ENCODE results near the gene ANKS6. TPM values are rescaled to one million over a fixed set of nuclear protein-coding genes. Genes with fewer than 3 reads are reported as not detected.

ANKS6 gene
- total and polyA plus RNA-seq, 2 of the 4 experiments (the other 2 are of a cell fraction): 9.0 to 23.6 TPM

GRCh38 chr9:98702340-98702739 lies 94.0 kb downstream of the ANKS6 start:
- no peak overlapping the region for H2BK5ac ChIP-seq (ENCODE audit: low read depth, low read length, poor library complexity, severe bottlenecking)
- no peak for ATAC-seq (ENCODE audit: low read depth)
- dilution Hi-C loops (cut with HindIII; ENCODE audit: low sequenced_read_pairs, unreplicated experiment): no loop called here

More at GRCh38 chr9:98702340-98702739, 94.0 kb downstream of the ANKS6 start:
- in situ Hi-C loops (cut with MboI; ENCODE audit: low sequenced_read_pairs) (no loop called here), intact Hi-C loops (cut with micrococcal nuclease) (loop anchor here (10.0 kb wide), 2 partner anchors 98 to 128 kb away; no protein-coding TSS in a partner anchor)
- Histone ChIP-seq H3K18ac (ENCODE audit: low read depth, low read length) (no peak overlapping the region), H2AFZ (replicated peaks; ENCODE audit: low read length, poor library complexity) (no peak overlapping the region), H3K23ac (ENCODE audit: low read depth, low read length) (no peak overlapping the region), H3K4me1 (ENCODE audit: control insufficient read depth, insufficient read depth, low read length) (peaks cover 3% of the 10 kb centered on the region; the same call in 1 of the 2 replicates), H2AK9ac (replicated peaks; ENCODE audit: low read depth, low read length, poor library complexity) (no peak overlapping the region), H4K8ac (ENCODE audit: low read depth in 2 of 2, low read length in 2 of 2) (no peak overlapping the region), H4K5ac (ENCODE audit: low read depth, low read length) (no peak overlapping the region), H3K27me3 (ENCODE audit: control insufficient read depth, insufficient read depth, low read length) (peaks cover 2% of the 10 kb centered on the region), H3K9me3 (ENCODE audit: control insufficient read depth, insufficient read depth, low read length) (peaks cover 4% of the 10 kb centered on the region; the same call in 1 of the 2 replicates), H3K79me1 (ENCODE audit: low read depth in 1 of 2, low read length in 2 of 2) (peaks cover 23 to 46% of the 10 kb centered on the region in 2 experiments), H2BK120ac (ENCODE audit: low read depth, low read length) (no peak overlapping the region), H3K9ac (ENCODE audit: low read depth, low read length) (no peak overlapping the region), H2AK5ac (ENCODE audit: low read depth, low read length) (no peak overlapping the region), H3K27ac (ENCODE audit: insufficient read depth, low read length) (no peak overlapping the region), H4K91ac (ENCODE audit: insufficient read depth, low read depth, low read length) (no peak overlapping the region), H3K36me3 (ENCODE audit: control insufficient read depth, insufficient read depth, low read length) (no peaks in the 10 kb centered on the region), H3K4me2 (ENCODE audit: low read depth, low read length) (no peak overlapping the region), H2BK20ac (ENCODE audit: low read depth, low read length) (no peak overlapping the region), H3K4ac (ENCODE audit: low read depth, low read length) (no peak overlapping the region), H3K56ac (ENCODE audit: extremely low read depth, insufficient read depth, low read length) (no peak overlapping the region), H2BK15ac (ENCODE audit: low read depth, low read length) (no peak overlapping the region), H4K20me1 (ENCODE audit: insufficient read depth, low read length) (peaks cover 7% of the 10 kb centered on the region), H3K14ac (replicated peaks; ENCODE audit: low read depth, low read length) (no peak overlapping the region), H3K4me3 (ENCODE audit: insufficient read depth, low read depth, low read length) (no peak overlapping the region), H3K9me1 (ENCODE audit: insufficient read depth, low read length) (peaks cover 3% of the 10 kb centered on the region; the same call in 1 of the 2 replicates)
- no peak for DNase-seq
- 78% methylated on average over 4 of the region's 8 CpGs; no CpG with 5 or more reads in 1 of the 2 experiments for WGBS, 2 experiments (ENCODE audit: extremely low coverage in 2 of 2, insufficient read length in 1 of 2)
- no peak for TF ChIP-seq FOS (IDR thresholded peaks at IDR 0.05; ENCODE audit: low read depth, low read length)
- TF ChIP-seq CTCF (conservative IDR thresholded peaks at IDR 0.05; ENCODE audit: low read depth, low read length): no peak
- BruUV-seq (replicated peaks): no TSS peak
- CTCF ChIA-PET: no interaction called here
- POLR2A ChIA-PET (ENCODE audit: unreplicated experiment): no interaction called here

Measured in IMR-90 (cell line).